Measurements from ENCODE around the gene CNOT3.

DNA sequence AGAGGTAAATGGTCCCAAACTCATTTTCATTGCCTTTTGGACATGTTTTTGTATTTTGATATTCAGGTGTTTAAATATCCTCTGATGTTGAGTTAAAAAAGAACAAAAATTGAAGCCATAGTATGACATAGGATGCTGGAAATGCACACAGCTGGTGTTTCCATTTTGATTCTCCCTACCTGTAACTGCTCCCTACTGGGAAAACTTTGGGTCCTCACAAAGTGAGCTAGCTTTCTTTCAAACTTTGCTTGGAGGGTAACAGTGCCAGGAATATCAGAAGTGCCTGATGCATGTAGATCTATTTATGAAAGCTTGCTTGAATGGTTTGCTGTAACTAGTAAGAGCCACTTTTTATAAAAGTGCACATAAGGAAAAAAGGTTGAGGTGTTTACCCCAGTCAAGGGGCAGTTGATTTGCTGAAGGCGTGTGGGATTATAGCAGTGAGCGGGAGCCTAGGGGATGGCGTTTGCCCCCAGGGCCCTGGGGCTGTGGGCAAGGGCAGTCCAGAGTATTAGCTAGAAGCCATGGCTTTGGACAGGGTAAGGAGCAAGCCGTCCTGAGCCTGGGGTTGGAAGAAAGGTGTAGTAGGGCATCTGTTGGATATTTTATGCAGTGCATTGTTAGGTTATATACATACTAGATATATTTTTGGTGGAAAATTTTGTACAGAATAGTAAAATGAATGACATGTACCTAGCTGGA lies 67.4 kb downstream of the CNOT3 start:
- TF ChIP-seq, protein P1, sequence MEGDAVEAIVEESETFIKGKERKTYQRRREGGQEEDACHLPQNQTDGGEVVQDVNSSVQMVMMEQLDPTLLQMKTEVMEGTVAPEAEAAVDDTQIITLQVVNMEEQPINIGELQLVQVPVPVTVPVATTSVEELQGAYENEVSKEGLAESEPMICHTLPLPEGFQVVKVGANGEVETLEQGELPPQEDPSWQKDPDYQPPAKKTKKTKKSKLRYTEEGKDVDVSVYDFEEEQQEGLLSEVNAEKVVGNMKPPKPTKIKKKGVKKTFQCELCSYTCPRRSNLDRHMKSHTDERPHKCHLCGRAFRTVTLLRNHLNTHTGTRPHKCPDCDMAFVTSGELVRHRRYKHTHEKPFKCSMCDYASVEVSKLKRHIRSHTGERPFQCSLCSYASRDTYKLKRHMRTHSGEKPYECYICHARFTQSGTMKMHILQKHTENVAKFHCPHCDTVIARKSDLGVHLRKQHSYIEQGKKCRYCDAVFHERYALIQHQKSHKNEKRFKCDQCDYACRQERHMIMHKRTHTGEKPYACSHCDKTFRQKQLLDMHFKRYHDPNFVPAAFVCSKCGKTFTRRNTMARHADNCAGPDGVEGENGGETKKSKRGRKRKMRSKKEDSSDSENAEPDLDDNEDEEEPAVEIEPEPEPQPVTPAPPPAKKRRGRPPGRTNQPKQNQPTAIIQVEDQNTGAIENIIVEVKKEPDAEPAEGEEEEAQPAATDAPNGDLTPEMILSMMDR (IDR thresholded peaks at IDR 0.05), result no peak
- no peak for TF ChIP-seq POLR2A (IDR thresholded peaks at IDR 0.05)

All from adrenal gland (tissue), 5 donors.